GM12874 (cell line): Measurements from ENCODE around the gene GMEB1.

ENCODE experiments used
- CTCF ChIP-seq: IDR thresholded peaks from 2 replicates; pipeline ENCODE4 v1.5.1; 2011; ENCODE audit warnings: low read depth, mild to moderate bottlenecking, control low read depth, low read length, moderate library complexity; ENCODE audit not compliant: insufficient read depth

GMEB1 gene

GRCh38 chr1:28668191-28668955 is at the start of gene GMEB1:
Gene GMEB1, plus strand, starts transcription at chr1:28668784. Its CDS starts 14,829 bp downstream, at chr1:28683613.
- no peak for TF ChIP-seq CTCF

DNA sequence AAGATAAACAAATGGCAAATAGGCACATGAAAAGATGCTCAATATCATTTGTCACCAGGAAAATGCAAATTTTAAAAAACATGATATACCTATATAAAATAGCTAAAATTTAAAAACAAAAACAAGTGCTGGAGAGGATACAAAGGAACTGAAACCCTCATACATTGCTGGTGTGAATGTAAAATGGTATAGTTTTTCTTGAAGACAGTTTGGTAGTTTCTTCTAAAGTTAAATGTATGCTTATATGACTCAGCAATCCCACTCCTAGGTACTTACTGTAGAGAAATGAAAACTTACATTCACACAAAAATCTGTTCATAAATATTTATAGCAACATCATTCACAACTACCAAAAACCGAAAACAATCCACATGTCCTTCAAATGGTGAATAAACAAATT is 36.9 kb upstream of the GMEB1 start:
- TF ChIP-seq CTCF: no peak

DNA sequence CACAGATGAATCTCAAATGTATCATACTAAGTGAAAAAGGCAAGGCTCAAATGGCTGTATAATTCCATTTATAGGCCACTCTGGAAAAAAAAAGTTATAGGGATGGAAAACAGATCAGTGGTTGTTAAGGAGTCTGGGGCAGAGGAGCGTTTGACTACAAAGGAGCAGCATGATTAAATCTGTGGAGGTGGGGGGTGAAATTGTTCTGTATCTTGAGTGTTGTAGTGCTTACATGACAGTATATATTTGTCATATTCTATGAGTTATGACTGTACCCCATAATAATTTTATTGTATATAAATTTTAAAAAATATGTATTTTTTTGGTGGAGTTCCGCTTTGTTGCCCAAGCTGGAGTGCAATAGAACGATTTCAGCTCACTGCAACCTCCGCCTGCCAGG is 36.0 kb upstream of the GMEB1 start:
- TF ChIP-seq CTCF: no peak

GRCh38 chr1:28640766-28641165 is 27.8 kb upstream of the GMEB1 start:
- peak; percentile 43; the same call in 1 of the 2 replicates for TF ChIP-seq CTCF

- TF ChIP-seq CTCF: no peak
These were observed 26.3 kb upstream of the GMEB1 start for GRCh38 chr1:28642056-28642846.

- peak; percentile 60 for TF ChIP-seq CTCF
These were observed 25.5 kb upstream of the GMEB1 start, which contains the start of gene TAF12 for GRCh38 chr1:28642847-28643635. Gene TAF12, minus strand, starts transcription at chr1:28643067. Its CDS starts 20,986 bp downstream, at chr1:28622081.

DNA sequence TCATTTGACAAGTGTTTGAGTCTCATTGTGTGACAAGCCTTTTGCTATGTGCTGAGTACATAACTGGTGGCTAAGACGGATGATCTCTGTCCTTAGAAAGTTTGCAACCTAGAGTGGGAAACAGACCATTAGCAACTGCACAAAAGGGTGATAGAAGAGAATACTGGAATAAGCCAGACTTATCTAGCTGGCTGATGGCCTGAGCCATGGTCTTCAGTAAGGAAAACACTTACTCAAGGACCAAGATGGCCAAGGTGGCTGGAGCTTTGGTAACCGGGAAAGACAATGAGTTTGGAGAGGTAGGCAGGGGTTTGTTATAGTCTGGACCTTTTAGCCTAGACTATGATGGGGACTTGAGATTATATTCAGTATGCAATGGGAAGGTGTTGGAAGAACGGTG is 24.1 kb upstream of the GMEB1 start:
- TF ChIP-seq CTCF: no peak
